IPS-20b (cell line): Measurements from ENCODE around the gene FOXO3.
"Not testable (repeated sequence)": the region's sequence is repeated elsewhere in the genome, so short reads cannot be mapped to it uniquely, and the experiment has no call there.

Source experiments
- H3K27ac ChIP-seq: one replicate; pipeline ENCODE4 v1.5.1; 2013; ENCODE audit warnings: low read length
- H3K27me3 ChIP-seq: 2 replicates; pipeline ENCODE4 v1.6.1; 2013; ENCODE audit warnings: mild to moderate bottlenecking, low read length, inconsistent platforms; ENCODE audit not compliant: insufficient read depth
- H3K36me3 ChIP-seq: 2 replicates; pipeline ENCODE4 v1.6.1; 2013; ENCODE audit warnings: low read depth, mild to moderate bottlenecking, inconsistent platforms, low read length, moderate library complexity; ENCODE audit not compliant: insufficient read depth
- H3K4me1 ChIP-seq: 2 replicates; pipeline ENCODE4 v1.6.1; 2013; ENCODE audit warnings: mild to moderate bottlenecking, control low read depth, inconsistent platforms, low read length, moderate library complexity; ENCODE audit not compliant: insufficient read depth
- H3K4me3 ChIP-seq: 2 replicates; pipeline ENCODE4 v1.5.1; 2013; ENCODE audit warnings: mild to moderate bottlenecking, low read length, inconsistent platforms
- H3K9ac ChIP-seq: 2 replicates; pipeline ENCODE4 v1.6.1; 2013; ENCODE audit warnings: low read depth, mild to moderate bottlenecking, inconsistent platforms, low read length, moderate library complexity
- H3K9me3 ChIP-seq: 2 replicates; pipeline ENCODE4 v1.6.1; 2013; ENCODE audit warnings: mild to moderate bottlenecking, low read depth, low read length, inconsistent platforms; ENCODE audit not compliant: insufficient read depth

FOXO3 gene

DNA sequence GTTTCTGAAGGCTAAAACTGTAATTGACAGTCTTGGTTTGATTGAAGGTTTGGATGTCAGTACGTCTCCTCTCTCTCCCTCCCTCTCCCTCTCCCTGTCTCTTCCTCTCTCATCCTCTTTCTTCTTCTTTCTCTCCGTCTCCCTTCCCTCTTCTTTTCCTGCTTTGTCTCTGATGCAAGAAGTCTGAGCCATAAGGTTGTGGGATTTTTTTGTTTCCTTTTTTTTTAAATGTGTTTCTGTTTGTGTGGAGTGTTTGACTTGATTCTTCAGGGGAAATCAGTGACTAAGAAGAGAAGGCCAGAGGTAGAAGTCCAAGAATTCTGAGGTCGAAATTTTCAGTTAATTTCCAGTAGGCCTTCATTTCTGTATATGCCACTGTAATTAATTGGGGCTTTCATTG is 111.9 kb downstream of the FOXO3 start:
- Histone ChIP-seq H3K4me1 (peaks cover 24% of the 10 kb centered on the region; the same call in 1 of the 2 replicates), H3K36me3 (no peaks in the 10 kb centered on the region), H3K9ac (no peak overlapping the region), H3K4me3 (no peak overlapping the region), H3K9me3 (no peaks in the 10 kb centered on the region), H3K27ac (no peak overlapping the region), H3K27me3 (no peaks in the 10 kb centered on the region)

DNA sequence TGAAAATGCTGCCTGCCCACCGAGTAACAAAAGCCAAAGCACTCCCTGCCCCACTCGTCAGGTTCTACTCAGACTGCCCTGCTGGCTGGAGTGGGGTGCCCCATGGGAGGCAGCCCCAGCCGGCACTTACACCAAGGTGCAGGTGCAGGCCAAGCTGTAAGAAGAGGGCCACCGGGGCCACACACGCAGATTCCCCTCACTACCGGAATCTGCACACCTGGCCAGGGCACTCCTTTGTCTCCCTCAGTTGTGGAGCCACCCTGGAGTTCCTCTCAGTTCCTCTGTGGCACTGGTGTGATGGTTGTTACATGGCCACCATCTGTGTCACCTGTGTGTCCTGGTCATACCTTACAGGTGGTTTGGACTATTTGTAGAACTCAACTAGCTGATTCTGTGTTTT is 112.4 kb downstream of the FOXO3 start:
- Histone ChIP-seq H3K4me1 (peaks cover 19% of the 10 kb centered on the region; the same call in 1 of the 2 replicates), H3K9ac (no peak overlapping the region), H3K4me3 (no peak overlapping the region), H3K27ac (no peak overlapping the region), H3K36me3 (no peaks in the 10 kb centered on the region), H3K27me3 (no peaks in the 10 kb centered on the region), H3K9me3 (no peaks in the 10 kb centered on the region)

DNA sequence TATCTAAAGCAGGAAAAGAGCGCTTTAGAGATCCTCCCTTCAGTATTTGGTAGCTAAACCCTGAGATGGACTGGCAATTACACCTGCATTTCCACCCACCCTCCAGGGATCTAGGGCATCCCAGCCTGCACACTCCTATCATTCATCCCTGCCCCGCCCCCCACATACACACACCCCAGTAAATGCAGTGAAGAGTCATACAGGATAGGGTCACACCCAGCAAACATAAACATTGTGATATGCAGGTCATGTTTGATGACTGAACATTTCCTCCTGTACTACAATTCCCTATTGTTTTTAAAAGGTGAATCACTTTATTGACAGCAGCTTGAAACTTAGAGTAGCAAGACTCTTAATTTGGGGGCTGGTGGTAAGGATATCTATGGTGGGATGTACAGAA is 112.9 kb downstream of the FOXO3 start:
- no peak overlapping the region for H3K9ac ChIP-seq
- H3K27ac ChIP-seq = no peak overlapping the region
- peaks cover 17% of the 10 kb centered on the region; the same call in 1 of the 2 replicates for H3K4me1 ChIP-seq

DNA sequence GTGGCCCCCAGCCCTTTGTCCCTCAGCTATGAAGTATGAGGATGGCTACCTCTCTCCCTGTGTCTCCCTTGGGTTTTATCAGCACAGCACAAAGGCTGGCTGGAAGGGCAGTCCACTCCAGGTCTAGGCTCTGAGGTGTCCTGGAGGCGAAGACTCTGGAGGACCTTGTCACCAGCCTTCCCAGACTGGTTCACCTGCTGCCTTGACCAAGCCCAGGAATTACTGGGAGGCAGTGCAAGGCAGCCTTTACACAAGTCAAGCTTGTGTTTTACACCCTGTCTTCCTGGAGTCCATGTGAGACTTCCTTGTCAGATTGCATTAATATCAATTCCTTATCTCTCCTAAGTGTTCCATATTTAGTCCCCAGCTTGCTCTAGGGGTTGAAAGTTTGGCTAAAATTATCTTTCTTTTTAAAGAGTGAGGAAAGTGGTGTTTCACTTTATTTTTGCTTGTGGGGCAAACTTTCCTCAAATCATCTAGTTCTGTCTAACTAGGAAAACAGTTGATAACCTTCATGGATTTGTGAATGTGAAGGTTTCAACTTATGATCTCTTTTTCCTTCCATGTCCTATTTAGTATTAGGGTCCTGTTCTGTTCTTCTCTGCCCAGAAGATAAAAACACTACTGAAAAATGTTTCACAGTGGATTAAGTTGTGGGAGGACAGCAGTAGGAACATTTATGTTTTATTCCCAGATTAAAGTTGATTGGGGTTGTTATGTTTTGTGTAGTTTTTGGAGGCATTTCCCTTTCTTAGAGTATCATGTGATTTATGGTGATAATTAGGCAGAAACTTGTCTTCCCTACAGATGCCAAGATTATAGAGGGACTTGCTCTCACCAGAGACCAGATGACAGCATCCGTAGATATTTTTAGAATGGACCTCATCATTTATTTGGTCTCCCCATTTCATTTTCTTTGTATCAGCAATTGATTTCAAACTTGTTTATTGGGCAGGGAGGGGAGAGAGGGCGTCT is 114.8 kb downstream of the FOXO3 start:
- no peaks in the 10 kb centered on the region for H3K27me3 ChIP-seq
- no peaks in the 10 kb centered on the region for H3K9me3 ChIP-seq
- no peak overlapping the region for H3K4me3 ChIP-seq
- H3K27ac ChIP-seq = no peak overlapping the region
- peaks cover 17% of the 10 kb centered on the region; the same call in 1 of the 2 replicates for H3K4me1 ChIP-seq
- H3K36me3 ChIP-seq = no peaks in the 10 kb centered on the region
- H3K9ac ChIP-seq = no peak overlapping the region

More for the DNA sequence above, 112.9 kb downstream of the FOXO3 start:
- Histone ChIP-seq H3K27me3 (no peaks in the 10 kb centered on the region), H3K36me3 (no peaks in the 10 kb centered on the region), H3K9me3 (no peaks in the 10 kb centered on the region), H3K4me3 (no peak overlapping the region)

DNA sequence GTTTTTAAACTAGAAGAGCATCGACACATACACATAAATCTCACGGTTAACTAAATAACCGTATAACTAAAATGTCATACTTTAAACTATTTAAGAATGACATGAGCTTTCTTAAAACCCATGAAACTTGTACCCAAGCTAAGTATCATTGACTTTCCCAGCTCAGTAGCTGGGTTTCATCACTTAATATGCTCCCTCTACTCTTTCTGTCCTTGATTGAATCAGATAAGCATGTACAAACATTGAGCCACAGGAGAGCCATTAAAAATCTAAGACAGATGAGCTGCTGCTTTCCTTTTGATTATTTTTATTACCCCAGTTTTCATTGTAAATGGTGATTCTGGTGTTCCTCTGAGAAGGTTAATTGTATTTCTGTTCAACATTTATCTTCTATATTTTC is 115.8 kb downstream of the FOXO3 start:
- H3K27me3 ChIP-seq = no peaks in the 10 kb centered on the region
- no peak overlapping the region for H3K27ac ChIP-seq
- no peak overlapping the region for H3K9ac ChIP-seq
- H3K4me3 ChIP-seq = no peak overlapping the region
- peaks cover 8% of the 10 kb centered on the region; the same call in 1 of the 2 replicates for H3K4me1 ChIP-seq
- no peaks in the 10 kb centered on the region for H3K9me3 ChIP-seq
- no peaks in the 10 kb centered on the region for H3K36me3 ChIP-seq

DNA sequence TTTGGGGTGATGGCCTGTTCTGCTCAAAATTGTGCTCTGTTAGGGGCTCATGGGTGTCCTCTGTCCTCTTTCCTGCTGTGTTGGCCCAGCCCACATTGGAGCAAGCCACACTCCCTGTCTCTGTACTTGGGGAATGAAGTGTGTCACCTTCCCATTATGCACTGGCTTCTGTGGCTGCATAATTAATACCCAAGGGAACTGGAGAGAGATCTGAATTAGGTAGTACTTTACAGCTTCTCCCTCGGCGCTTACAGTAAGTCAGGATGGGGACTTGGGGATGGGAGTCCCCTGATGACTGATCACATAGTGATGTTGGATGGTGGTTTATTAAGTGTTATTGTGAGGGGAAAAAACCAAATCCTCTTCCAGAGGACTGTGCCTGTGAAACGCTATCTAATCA is 116.6 kb downstream of the FOXO3 start:
- H3K27ac ChIP-seq = no peak overlapping the region
- no peak overlapping the region for H3K4me3 ChIP-seq
- H3K9me3 ChIP-seq = no peaks in the 10 kb centered on the region
- no peaks in the 10 kb centered on the region for H3K27me3 ChIP-seq
- H3K36me3 ChIP-seq = no peaks in the 10 kb centered on the region
- no peak overlapping the region for H3K9ac ChIP-seq
- no peaks in the 10 kb centered on the region; the same call in 1 of the 2 replicates for H3K4me1 ChIP-seq

DNA sequence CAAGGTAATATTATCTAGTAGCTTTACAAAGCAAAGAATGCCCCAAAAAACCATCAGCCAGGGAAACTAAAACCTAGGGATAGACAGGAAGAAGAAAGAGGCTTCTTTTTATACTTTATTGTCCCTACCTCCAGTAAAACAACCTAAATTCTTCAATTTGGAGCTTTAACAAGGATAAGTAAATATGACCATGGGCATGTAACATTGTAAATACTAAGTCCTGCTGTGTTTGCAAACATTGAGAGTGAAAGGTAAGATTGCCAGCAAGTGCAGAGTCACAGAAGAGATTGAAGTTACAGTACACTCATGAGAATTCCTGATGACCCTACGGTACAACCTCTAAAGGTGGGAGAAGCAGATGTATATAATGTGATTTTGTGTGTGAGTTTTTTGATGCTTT is 117.2 kb downstream of the FOXO3 start:
- Histone ChIP-seq H3K27me3 (no peaks in the 10 kb centered on the region), H3K27ac (no peak overlapping the region), H3K4me3 (no peak overlapping the region), H3K9ac (no peak overlapping the region), H3K36me3 (no peaks in the 10 kb centered on the region), H3K4me1 (no peaks in the 10 kb centered on the region; the same call in 1 of the 2 replicates), H3K9me3 (no peaks in the 10 kb centered on the region)

DNA sequence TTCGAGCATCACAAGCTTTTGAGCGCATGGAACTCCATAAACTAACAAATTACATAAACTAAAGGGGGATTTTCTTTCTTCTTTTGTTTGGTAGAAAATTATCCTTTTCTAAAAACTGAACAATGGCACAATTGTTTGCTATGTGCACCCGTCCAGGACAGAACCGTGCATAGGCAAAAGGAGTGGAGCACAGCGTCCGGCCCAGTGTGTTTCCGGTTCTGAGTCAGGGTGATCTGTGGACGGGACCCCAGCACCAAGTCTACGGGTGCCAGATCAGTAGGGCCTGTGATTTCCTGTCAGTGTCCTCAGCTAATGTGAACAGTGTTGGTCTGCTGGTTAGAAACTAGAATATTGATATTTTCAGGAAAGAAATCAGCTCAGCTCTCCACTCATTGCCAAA is 119.6 kb downstream of the FOXO3 start:
- not testable (repeated sequence) for H3K9ac ChIP-seq, H3K4me3 ChIP-seq, H3K27ac ChIP-seq, H3K36me3 ChIP-seq, H3K4me1 ChIP-seq, H3K27me3 ChIP-seq, H3K9me3 ChIP-seq

DNA sequence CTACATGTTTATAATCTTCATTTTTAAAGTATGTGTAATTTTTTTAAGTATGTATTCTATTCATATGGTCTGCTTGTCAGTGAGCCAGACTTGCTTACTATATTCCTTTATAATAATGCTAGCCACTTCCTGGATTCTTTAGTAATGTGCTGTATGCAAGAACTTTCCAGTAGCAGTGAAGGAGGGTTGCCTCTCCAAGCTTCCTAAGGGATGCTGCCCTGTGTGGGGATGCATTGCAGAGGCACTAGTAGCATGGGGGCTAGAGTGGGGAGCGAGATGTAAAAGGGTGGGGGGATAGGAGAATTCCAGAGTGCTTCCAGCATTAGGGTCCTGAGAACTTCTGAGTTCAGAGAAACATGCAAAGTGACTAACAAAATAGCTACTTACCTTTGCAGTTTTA is 121.0 kb downstream of the FOXO3 start:
- H3K4me3 ChIP-seq, H3K4me1 ChIP-seq, H3K9ac ChIP-seq, H3K9me3 ChIP-seq, H3K27me3 ChIP-seq, H3K36me3 ChIP-seq, H3K27ac ChIP-seq: not testable (repeated sequence)

DNA sequence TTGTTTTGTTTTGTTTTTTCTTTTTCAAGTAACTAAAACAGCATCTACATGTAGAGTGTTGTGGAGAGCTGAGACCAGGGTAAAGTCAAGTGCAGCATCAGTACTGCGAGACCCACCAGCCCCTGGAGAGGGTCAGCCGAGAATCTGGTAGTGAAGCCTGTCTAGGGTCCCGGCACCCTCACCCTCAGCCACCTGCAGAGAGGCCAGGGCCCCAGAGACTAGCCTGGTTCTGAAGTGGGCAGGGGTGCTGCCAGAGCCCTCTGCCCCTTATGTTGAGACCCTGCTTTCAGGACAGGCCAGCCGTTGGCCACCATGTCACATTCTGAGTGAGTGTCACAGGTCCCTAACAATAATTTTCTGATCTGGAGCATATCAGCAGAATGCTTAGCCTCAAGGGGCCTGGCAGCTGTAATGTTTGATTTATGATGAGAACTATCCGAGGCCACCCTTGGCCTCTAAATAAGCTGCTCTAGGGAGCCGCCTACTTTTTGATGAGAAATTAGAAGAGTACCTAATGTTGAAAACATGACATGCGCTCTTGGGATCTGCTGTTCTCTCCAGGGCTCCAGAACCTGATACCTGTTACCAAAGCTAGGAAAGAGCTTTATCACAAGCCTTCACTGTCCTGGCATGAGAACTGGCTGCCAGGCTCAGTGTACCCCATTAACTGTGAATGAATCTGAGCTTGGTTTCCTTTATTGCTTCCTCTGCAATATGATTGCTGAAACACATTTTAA is 121.8 kb downstream of the FOXO3 start:
- not testable (repeated sequence) for H3K4me1 ChIP-seq, H3K9ac ChIP-seq, H3K36me3 ChIP-seq, H3K4me3 ChIP-seq, H3K9me3 ChIP-seq, H3K27me3 ChIP-seq, H3K27ac ChIP-seq

DNA sequence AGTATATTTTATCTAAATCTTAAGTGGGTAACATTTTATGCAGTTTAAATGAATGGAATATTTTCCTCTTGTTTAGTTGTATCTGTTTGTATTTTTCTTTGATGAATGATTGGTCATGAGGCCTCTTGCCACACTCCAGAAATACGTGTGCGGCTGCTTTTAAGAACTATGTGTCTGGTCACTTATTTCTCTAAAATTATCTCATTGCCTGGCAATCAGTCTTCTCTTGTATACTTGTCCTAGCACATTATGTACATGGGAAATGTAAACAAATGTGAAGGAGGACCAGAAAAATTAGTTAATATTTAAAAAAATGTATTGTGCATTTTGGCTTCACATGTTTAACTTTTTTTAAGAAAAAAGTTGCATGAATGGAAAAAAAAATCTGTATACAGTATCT is 123.3 kb downstream of the FOXO3 start:
- not testable (repeated sequence) for H3K4me1 ChIP-seq, H3K27ac ChIP-seq, H3K27me3 ChIP-seq, H3K9ac ChIP-seq, H3K9me3 ChIP-seq, H3K4me3 ChIP-seq, H3K36me3 ChIP-seq
